ENCODE results near the gene CCT8. TPM values are rescaled to one million over a fixed set of nuclear protein-coding genes. Genes with fewer than 3 reads are reported as not detected.

CCT8 gene
- total and polyA plus RNA-seq, 10 of the 15 experiments (the other 5 are each of a cell fraction or from before 2014, with no cell fraction given) = 321 to 696 (median 471) TPM

DNA sequence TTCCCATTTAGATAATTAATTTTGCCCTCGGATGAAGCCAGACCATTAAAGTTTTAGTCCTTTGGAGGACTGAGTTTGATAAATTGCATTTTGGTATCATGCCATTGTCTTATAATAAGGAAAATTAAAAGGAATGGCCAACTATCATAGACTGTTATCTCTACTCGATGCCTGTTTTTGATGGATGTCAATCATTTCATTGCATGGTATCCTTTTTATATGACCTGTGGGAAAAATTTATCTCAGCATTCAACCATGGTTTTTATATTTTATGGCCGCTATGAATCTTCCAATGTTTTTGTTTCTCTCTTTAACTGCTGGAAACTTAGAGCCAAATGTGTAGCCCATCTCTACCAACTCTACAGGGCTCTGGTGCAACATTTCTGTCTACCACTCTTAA is 9.9 kb upstream of the CCT8 start:
- CTCF ChIA-PET = interaction anchor here (1.4 to 2.5 kb wide), 2 partner anchors 8 to 268 kb away, joined by 3 to 9 read pairs; no protein-coding TSS in a partner anchor
- in situ Hi-C loops (cut with MboI) = loop anchor here (10.0 kb wide), 1 partner anchor 771 kb away; no protein-coding TSS in a partner anchor
- no peak for ATAC-seq

More for the DNA sequence above, 9.9 kb upstream of the CCT8 start:
- no peak for DNase-seq (ENCODE audit: low read depth, low spot score)
- Histone ChIP-seq H3K79me2 (ENCODE audit: control insufficient read depth, insufficient read depth, low read length) (peaks cover 6% of the 10 kb centered on the region), H3K27me3 (replicated peaks in 1 of 2; ENCODE audit: control insufficient read depth in 2 of 2, insufficient read depth in 2 of 2, low read length in 1 of 2) (no peaks in the 10 kb centered on the region), H2AFZ (ENCODE audit: control insufficient read depth, low read depth, low read length) (no peak overlapping the region), H3K27ac (ENCODE audit: control insufficient read depth, insufficient read depth) (no peak overlapping the region), H3K36me3 (ENCODE audit: control insufficient read depth in 2 of 2, insufficient read depth in 2 of 2, low read length in 1 of 2) (no peaks in the 10 kb centered on the region), H3K4me3 (no peak overlapping the region), H3K4me2 (ENCODE audit: control insufficient read depth, insufficient read depth) (no peak overlapping the region), H3K4me1 (ENCODE audit: control insufficient read depth, insufficient read depth, low read length) (peaks cover 16% of the 10 kb centered on the region), H3K9me3 (replicated peaks; ENCODE audit: control insufficient read depth, insufficient read depth, low read length) (no peaks in the 10 kb centered on the region), H3K9ac (ENCODE audit: control insufficient read depth, insufficient read depth, low read length) (no peak overlapping the region), H4K20me1 (ENCODE audit: control insufficient read depth, insufficient read depth) (no peaks in the 10 kb centered on the region)
- FAIRE-seq = no peak
- ChIA-PET POLR2A (interaction anchor here (1.7 to 1.8 kb wide), 2 partner anchors 10 to 217 kb away, joined by 5 to 7 read pairs; partner anchors contain the start of gene CCT8), SMC1A (ENCODE audit: uncharacterized antibody, unreplicated experiment) (interaction anchor here (0.9 to 1.7 kb wide), 4 partner anchors 11 to 293 kb away, joined by 3 to 6 read pairs (median 5); partner anchors contain the start of gene CCT8), RAD21 (ENCODE audit: unreplicated experiment) (interaction anchor here (1.0 to 2.1 kb wide), 3 partner anchors 34 to 288 kb away, joined by 3 to 8 read pairs (median 6); no protein-coding TSS in a partner anchor)
- intact Hi-C loops (cut with micrococcal nuclease; ENCODE audit: unreplicated experiment) = no loop called here
- TF ChIP-seq WRNIP1 (IDR thresholded peaks at IDR 0.05; ENCODE audit: borderline replicate concordance, low read depth, low read length) = no peak
- TF ChIP-seq, protein P1, sequence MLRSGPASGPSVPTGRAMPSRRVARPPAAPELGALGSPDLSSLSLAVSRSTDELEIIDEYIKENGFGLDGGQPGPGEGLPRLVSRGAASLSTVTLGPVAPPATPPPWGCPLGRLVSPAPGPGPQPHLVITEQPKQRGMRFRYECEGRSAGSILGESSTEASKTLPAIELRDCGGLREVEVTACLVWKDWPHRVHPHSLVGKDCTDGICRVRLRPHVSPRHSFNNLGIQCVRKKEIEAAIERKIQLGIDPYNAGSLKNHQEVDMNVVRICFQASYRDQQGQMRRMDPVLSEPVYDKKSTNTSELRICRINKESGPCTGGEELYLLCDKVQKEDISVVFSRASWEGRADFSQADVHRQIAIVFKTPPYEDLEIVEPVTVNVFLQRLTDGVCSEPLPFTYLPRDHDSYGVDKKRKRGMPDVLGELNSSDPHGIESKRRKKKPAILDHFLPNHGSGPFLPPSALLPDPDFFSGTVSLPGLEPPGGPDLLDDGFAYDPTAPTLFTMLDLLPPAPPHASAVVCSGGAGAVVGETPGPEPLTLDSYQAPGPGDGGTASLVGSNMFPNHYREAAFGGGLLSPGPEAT (IDR thresholded peaks at IDR 0.05; ENCODE audit: low read depth) = no peak
- BruUV-seq (replicated peaks) = no TSS peak
- 92% methylated on average over 3 of the region's 3 CpGs for whole genome bisulfite sequencing (ENCODE audit: insufficient coverage, insufficient replicate concordance, low lambda C conversion rate, missing lambda C conversion rate)
